ENCODE measurements around the gene MTFR1L.

The MTFR1L gene

DNA sequence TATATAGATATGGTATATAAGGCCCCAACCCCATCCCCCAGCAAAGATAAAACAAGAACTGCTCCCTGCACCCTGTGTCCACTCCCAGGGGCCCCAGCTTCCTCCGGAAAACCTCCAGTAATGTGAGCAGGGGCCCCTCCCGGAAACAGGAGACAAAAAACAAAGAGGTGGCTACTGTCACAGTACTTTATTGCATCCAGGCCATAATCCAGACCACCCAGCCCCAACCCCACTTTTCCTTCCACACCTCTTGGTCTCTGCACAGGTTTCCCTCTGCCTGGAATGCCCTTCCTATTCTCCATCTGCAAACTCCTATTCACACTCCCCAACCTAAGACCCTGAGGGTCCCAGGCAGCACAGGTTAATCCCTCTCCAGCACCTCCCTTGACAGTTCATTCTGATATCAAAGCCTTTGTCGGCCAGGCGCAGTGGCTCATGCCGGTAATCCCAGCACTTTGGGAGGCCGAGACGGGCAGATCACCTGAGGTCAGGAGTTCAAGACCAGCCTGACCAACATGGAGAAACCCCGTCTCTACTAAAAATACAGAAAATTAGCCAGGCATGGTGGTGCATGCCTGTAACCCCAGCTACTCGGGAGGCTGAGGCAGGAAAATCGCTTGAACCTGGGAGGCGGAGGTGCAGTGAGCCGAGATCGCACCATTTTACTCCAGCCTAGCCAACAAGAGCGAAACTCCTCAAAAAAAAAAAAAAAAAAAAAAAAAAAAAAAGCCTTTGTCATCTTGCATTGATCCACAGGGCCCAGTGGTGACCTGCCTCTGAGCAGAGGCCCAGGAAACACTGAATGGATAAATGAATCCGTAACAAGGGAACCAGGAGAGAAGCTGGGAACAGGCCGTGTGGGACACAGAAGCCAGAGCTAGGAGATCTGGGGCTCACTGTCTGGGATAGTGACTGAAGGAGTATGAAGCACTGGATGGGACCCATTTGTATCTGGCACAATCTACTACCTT lies 41.8 kb downstream of the MTFR1L start:
- no peak for DNase-seq (ENCODE audit: low read depth in 2 of 2)

DNA sequence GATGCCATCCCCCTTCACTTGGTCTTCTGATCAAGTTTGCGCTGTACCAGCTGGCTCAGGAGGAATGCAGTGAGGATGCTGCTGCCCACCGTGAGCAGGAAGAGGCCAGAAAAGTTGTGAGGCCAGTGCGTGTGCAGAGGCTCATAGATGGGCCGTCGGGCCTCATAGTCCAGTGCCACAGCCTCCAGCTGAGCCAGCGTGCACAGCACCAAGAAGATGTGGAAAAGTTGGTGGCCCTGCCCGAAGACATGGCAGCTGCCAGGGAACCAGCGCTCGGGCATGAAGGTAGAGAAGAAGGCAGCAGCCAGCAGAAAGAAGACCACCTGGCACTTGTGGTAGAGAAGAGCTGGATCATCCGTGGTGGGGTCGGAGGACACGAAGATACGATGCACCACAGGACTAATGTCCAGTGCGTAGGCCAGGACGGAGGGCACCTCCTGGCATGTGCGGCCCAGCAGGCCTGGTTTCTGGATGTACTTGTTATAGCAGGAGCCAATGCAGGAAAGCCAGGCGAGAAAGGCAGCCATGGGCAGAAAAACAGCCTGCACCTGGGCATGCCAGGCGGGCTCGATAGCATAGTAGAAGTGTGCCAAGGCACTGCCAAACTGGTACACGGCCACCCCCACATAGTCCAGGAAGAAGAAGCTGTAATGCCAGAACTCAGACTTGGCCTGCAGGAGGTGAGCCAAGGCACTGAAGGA lies 43.2 kb downstream of the MTFR1L start:
- no peak for DNase-seq (ENCODE audit: low read depth in 2 of 2)

DNA sequence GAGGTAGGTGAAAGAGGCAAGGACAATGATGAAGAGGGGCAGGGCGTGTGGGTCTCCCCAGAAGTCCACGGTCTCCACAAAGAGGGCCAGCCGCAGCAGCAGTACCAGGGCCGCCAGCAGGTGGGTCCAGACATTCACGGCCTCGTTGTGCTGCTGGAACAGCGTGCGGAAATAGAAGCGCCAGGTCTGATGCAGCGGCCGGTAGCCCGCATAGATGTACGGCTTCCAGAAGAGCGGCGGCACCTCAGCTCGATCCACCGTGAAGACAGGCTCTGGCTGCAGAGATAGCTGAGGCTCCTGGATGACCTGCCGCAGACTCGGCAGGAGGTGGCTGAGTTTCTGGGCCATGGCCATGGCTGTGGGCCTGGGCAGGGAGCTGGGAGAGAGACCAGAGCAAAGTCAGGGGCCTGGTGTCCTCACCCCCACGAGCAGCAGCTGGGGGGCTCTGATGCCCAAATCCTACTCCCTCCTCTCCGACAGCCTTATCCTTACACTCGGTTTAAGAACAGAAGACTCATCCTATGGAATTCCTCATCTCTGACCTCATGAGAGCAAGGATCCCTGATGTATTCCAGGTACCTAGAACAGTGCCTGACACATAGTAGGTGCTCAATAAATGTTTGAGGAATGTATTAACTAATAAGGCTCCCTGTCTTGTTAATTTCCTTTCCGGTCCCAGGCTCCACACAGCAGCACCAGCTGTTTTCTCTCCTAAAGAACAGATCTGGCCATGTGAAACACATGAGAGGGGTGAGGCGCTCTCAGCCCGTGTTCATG lies 43.9 kb downstream of the MTFR1L start:
- no peak for DNase-seq (ENCODE audit: low read depth in 2 of 2)

DNA sequence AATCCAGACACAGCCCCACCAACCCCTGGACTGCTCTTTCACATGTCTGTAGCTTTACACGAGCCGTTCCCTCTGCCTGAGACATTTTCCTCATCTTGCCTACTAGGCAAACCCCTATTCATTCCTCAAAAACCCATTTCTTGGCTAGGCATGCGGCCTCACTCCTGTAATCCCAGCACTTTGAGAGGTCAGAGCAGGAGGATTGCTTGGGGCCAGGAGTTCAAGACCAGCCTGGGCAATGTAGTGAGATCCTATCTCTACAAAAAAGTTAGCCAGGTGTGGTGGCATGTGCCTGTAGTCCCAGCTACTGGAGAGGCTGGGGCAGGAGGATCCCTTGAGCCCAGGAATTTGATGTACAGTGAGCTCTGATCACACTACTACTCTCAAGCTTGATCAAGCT lies 44.7 kb downstream of the MTFR1L start:
- DNase-seq (ENCODE audit: low read depth in 2 of 2), result no peak

DNA sequence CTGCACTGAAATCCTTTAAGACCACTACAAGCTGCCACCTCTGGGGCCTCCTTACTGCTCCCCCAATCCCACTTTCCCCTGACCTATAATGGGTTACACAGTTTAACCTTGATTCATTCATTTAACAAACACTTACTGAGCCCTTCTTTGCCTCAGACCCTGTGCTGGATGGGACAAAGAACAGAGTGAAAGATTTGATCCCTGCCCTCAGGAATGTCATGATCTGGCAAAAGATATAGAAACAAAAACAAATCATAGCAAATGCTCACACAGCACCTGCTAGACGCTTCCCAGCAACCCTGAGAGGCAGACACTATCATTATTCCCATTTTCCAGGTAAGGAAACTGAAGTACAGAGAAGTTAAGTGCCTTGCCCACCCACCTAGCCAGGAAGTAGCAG lies 46.5 kb downstream of the MTFR1L start:
- no peak for DNase-seq (ENCODE audit: low read depth in 2 of 2)

DNA sequence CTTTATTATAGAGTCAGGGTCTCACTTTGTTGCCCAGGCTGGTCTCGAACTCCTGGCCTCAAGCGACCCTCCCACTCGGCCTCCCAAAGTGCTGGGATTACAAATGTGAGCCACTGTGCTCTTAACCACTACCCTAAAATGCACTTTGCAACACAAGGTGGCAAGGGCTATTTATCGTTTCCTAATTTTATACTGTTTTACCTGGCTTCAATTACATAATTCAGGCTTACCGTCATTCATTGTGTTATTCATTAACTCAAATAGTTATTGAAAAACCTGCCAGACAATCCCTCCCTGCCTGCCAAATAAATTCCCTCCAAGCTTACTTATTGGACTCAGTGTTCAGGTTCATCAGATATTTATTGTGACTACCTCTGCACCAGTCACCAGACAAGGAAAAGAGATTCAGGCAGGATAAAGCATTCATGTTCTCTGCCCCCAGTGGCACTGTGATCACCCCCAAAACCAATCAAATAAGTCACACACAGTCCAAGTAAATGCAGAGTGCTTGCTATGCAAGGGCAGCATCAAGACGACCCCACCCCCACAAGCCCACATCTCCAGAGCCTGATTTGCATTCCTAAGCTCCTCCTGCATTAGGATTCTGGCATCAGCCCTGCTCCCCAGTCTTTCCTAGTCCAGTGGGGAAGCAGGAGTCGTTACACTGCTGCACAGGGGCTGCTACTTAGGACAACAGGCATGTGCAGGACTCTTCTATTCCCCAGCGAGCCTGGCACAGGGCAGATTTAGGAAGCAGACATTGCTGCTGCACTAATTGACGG lies 47.6 kb downstream of the MTFR1L start:
- no peak for DNase-seq (ENCODE audit: low read depth in 2 of 2)

DNA sequence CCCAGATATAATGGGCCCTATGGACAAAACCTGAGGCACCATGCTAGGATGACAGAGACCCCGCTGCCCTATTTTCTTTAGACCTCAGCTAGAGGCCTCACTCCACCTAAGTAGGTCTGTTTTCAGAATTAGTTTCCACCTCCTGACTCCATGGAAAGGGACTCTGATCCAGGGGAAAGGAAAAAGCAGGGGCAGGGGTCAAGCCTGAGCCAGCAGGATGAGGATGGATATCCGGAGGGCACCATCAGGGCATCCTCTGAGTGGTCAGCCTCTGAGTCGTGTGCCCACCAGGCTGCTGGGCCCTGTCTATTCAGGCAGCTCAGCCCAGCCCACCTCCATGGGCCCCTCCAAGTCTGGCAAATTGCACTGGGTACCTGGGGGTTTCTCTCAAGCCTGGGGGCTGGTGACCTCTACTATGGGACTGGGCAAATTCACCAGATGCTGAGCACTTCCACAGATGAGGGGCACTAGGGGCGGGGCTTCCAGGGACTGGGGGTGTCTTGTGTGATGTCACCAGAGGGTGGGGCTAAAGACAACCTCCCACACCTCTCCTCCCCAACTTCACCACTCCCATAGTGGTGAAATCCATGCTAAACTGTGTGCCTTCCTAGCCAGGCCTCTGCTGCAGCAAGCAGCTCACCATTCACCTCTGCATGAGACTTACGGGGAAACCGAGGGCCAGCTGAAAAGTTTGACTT lies 50.3 kb downstream of the MTFR1L start:
- DNase-seq (ENCODE audit: low read depth in 2 of 2), result no peak

DNA sequence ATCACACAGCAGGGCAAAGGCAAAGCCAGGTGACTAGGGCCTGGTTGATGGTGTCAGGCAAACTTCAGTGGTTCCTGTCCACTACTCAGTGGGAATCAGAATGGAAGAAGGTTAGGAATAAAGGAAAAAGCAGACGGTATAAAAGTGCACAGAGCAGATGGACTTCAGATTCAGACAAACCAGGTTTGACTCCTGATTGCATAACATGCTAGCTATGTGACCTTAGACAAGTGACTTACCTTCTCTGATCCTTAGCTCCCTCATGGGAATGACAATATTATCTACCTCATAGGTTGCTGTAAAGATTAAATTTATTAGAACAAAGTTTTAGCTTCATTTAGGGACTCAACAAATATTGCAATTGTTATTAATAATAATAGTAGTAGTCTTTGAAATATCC lies 50.9 kb downstream of the MTFR1L start:
- no peak for DNase-seq (ENCODE audit: low read depth in 2 of 2)

DNA sequence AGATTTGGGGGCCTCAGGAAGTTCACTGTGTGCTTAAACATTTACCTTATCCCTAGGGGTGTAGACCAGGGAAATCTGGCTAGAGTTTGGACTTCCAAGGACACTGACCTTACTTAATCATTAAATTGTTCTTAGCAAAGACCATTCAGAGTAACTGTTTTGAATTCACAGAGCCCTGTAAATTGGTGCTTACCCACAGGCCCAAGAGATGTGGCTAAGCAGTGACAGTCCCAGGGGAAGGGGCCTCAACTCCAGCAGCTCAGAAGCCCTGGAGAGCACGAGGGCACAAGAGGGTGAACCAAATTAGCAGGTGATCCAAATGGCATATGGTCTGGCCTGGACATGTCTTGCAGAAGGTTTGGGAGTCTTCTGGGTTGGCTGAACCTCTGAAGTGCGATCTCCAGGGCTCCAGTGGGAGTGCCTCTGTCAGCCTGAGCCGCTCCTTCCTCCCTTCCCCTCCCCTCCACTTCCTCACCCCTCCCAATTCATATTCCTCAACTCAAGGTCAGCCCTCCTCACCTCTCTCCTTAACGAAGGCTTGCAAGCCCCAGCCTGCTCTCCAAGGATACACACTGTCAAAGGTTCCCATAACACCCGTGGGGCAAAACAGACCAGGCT lies 51.4 kb downstream of the MTFR1L start:
- DNase-seq (ENCODE audit: low read depth in 2 of 2), result no peak

DNA sequence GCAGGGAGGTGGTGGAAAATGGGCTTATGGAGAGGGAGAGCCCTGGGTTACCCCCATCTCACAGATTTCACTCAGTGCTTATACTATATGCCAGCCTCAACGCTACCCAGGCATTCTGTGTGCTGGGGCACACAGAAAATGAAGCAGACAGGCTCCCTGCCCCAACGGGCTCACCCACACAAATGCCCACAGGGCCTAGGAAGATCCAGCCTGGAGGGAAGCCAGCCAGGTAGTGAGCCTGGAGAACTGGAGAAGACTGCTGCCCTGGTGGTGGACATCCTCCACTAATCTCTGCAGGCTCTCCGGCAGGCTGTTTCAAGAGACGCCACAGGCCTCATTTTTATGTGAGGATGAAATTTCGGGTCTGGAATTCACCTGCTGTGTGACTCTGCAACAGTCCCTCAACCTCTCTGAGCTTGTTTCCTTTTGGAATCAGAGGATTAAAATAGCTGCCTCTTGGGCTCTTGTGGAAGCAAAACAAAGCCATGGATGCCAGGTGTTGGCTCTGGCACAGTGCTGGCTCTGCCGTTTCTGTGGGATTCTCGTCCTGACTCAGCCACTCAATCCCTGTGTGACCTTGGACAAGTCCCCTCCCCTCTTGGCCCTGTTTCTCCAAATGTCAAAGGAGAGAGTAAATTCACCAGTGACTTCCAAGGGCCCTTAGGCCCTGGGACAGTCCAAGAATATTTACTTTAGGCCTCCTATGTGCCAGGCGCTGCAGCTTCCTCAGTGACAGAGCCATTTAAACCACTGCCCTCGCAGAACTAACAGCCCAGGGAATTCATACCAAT lies 52.1 kb downstream of the MTFR1L start:
- no peak for DNase-seq (ENCODE audit: low read depth in 2 of 2)

DNA sequence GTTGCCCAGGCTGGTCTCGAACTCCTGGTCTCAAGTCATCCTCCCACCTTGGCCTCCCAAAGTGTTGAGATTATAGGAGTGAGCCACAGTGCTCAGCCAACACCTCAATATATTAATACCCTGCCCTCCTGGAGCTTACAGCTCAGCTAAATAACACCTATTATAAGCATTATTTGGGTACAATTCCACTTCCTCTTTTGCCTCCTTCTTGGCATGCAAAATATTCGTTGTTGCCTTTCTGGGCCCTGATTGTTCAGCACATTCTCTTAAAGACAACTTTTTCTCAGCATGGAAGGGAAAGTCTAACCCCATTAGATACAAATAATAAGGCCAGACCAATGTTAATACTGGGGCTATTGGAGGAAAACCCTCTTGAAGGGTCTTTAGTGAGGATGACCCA lies 53.0 kb downstream of the MTFR1L start:
- DNase-seq (ENCODE audit: low read depth in 2 of 2), result no peak

DNA sequence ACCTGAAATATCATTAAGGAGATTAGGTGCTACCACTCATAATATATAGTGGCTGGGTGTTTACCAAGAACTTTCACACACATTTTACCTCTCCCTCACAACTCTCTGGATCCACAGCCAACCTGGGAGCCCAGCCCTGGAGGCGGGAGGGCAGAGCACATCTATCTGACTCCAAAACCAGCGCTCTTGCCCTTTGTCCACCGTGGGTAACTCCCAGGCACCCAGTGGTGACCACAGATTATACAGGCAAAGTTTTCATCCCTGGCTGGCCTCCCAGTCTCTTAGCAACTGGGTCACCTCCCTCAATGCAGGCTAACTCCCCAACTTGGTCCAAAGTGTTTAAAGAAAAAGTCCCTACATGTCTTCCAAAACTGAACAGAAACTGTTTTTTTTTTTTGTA lies 53.4 kb downstream of the MTFR1L start:
- no peak for DNase-seq (ENCODE audit: low read depth in 2 of 2)

DNA sequence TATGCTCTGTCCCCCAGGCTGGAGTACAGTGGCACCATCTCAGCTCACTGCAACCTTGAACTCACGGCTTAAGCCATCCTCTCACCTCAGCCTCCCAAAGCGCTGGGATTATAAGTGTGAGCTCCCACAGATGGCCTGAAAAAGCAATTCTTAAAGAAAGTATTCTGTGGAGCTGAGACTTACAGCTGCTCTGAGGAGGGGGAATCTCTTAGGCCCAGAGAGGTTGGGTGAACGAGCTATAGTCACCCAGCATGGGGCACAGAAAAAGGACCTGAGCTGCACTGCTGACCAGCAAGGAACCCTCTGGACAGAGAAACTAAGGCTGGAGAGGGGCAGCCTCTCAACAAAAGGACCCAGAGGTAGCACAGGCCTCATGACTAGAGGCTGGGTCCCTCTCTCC lies 54.5 kb downstream of the MTFR1L start:
- no peak for DNase-seq (ENCODE audit: low read depth in 2 of 2)

DNA sequence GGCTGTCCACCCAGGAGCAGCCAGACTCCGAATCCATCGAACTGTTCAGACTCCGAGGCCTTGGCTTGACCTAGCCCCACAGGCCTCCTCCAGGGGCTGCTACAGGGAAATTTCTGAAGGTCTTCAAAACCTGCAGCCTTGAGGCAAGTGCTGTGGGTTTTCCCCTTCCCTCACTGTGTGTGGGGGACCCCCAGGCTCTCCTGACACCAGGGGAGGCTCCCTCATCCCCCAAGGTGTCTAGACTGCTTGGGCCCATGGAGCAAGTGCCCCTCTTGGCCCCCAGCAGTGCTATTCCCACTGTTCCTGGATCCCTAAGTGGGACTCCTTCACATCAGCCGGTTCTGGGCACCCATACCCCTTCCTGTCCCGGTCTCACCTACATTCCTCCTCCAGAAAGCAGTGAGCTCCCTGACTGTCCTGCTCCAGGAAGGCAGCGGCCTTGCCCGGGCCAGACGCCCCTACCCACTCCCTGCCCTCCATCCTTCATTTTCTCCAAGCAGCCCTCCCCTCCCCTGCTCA lies 54.9 kb downstream of the MTFR1L start:
- no peak for DNase-seq (ENCODE audit: low read depth in 2 of 2)

DNA sequence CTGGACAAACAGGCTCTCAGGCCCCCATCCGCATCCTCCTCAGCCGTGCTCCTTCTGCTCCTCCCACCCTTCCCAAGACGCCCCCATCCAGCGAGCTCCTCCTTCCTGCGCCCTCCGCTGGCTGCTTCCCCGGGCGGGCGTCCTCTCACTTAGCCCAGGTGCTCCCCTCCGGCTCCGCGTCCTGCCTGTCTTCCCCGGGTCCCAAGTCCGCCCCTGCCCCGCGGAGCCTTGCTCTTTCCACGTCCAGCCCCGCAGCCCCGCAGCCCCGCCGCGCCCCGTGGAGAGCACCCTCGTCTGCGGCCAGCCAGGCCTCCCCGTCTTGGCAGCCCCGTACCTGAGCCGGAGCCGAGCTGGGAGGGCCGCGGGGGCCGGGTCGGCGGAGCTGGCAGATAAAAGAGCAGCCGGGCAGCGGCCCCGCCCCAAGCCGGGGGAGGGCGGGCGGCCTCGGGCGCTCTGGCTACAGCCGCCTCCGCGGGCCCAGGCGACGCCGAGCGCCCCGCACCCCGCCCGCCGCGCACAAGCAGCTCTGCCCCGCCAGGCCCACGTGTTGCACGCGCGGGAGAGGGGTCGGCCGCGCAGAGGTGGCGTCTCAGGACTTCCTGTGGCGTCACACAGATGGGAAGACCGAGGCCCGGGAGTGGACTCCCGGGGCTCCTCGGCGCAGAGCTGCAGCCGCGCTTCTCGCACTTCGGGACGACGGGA lies 55.6 kb downstream of the MTFR1L start, which contains the start of gene PAQR7:
Gene PAQR7, minus strand, starts transcription at position 555 of the 702 bp plus-strand sequence. CDS start 11,869 bp downstream, outside the sequence.
- peak; percentile 15 to 44 for DNase-seq (ENCODE audit: low read depth in 2 of 2)

DNA sequence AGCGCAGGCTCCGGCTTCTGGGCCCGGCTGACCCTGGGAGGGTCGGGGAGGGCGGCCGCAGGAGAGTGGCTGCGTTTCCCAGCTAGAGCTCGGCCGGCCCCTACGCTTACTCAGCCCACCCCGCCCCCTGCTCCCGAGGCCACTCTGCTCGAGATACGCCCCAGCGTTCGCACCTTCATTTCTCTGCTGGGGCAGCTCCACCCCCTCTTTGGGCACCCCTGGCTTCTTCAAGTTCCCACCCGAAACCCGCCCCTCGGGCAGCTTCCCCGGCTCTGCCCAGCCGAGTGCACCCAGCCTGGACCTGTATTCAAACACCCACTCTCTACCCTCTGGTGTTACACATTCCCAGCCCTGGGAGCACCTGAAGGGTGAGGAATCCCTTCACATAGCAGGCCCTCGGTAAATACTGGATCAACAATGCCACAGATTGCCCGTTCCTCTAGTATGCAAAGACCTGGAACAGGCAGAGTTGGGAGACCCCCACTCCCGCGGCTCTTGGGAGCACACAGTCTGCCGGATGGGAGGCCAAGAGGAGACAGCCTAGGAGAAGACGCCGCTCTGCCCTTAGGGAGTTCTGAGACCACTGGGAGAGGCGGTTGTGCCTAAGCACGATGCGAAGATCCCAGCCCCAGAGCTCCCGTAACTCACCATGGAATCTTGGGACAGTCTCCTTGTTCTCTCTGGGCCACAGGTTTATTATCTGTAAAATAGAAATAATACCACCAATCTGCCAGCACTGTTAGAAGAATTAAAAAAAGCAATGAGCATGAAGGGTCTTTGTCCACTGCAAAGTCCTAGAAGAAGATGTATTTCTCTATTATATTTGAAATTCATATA lies 56.3 kb downstream of the MTFR1L start:
- DNase-seq (ENCODE audit: low read depth in 2 of 2), result peak in 1 of 2 donors; percentile 6

DNA sequence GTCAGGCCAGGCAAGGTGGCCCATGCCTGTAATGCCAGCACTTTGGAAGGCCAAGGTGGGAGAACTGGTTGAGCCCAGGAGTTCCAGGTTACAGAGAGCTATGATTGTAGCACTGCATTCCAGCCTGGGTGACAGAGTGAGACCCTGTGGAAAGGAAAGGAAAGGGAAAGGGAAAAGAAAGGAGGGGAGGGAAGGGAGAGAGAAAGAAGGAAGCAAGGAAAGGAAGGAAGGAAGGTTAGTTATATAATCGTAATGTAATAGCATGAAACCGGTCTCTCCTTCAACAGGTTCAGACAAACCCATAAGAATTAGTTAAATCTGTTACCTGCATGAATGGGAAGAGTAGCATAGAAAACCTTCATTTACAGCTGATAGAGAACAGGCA lies 56.9 kb downstream of the MTFR1L start:
- no peak for DNase-seq (ENCODE audit: low read depth in 2 of 2)

DNA sequence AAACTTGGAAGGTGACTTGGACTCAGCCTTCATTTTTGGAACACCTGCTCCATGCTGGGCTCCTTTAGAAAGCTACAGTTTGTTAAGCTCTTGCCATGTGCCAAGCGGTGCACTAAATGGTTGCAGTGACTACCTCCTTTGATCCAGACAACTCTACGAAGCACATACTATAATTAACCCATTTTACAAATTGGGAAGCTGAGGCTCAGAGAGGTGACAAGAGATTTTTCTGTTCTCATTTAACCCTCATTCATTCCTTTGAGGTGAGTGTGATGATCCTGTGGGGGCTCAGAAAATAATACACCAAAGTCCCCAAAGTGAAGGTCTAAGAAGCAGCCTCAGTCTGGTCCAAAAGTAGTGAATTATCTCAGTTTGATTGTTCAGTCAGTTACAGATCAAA lies 57.4 kb downstream of the MTFR1L start:
- DNase-seq (ENCODE audit: low read depth in 2 of 2), result no peak

All from stimulated activated CD8-positive, alpha-beta memory T cell treated with anti-CD3 and anti-CD28 coated beads, Interleukin-15, amount 100 ng/mL, for 4 hours (primary cell).